NT2/D1 (cell line): ENCODE results near the gene ZNF792.

Experiments used
- SUZ12 ChIP-seq: IDR thresholded peaks from 2 replicates; pipeline ENCODE4 v1.6.1; 2011; ENCODE audit not compliant: insufficient read length, insufficient read depth; ENCODE audit errors: extremely low read depth
- YY1 ChIP-seq: IDR thresholded peaks from 2 replicates; pipeline ENCODE4 v1.6.1; 2011; ENCODE audit not compliant: insufficient read length, insufficient read depth
- ZNF274 ChIP-seq: IDR thresholded peaks from 2 replicates; pipeline ENCODE4 v1.6.1; 2011; ENCODE audit warnings: mild to moderate bottlenecking, low read depth, low read length

DNA sequence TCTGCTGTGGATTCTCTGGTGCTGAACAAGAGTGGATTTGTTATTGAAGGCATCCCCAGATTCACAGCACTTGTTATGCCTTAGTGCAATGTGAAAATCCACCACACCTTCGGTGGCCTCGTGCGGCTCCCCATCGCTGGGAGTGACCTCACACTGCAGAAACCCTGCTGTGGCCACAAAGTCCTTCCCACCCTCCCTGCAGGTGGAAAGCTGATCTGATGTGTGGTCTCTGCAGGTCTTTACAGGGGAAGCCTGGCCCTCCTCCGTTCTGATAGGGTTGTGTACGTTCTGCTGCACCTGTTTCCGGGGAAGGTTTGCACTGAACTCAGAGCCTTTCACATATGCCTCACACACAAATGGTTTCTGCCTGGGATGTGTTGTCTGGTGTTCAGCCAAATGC lies 5.0 kb downstream of the ZNF792 start:
- no peak for TF ChIP-seq YY1
- no peak for TF ChIP-seq ZNF274
- no peak for TF ChIP-seq SUZ12
